Nephron (organoid): ENCODE measurements around the gene ADO.
A peak's percentile ranks its signal among the peaks of the same experiment; 100 is the strongest.

ENCODE experiments used
- H3K27ac Mint-ChIP-seq, 3 experiments: 2 replicates each; pipeline ENCODE4 v1.8.0; 2020; ENCODE audit warnings: mixed read lengths in 3 of 3, mild to moderate bottlenecking in 2 of 3, moderate library complexity in 1 of 3
- H3K27me3 Mint-ChIP-seq: 2 replicates; pipeline ENCODE4 v1.8.0; 2021; ENCODE audit warnings: low read depth, mild to moderate bottlenecking, moderate library complexity, mixed read lengths
- H3K36me3 Mint-ChIP-seq: 2 replicates; pipeline ENCODE4 v1.8.0; 2020; ENCODE audit warnings: low read depth, mixed read lengths
- H3K4me1 Mint-ChIP-seq: 2 replicates; pipeline ENCODE4 v1.8.0; 2020; ENCODE audit warnings: mixed read lengths
- H3K4me3 Mint-ChIP-seq, 3 experiments: 2 replicates each; pipeline ENCODE4 v1.8.0; 2020; ENCODE audit warnings: mild to moderate bottlenecking in 3 of 3, mixed read lengths in 3 of 3, moderate library complexity in 2 of 3
- H3K9me3 Mint-ChIP-seq: 2 replicates; pipeline ENCODE4 v1.8.0; 2020; ENCODE audit warnings: mixed read lengths
- CTCF ChIP-seq, 3 experiments: fragments of 200-600 bp; sonication (generic); IDR thresholded peaks; one replicate each; pipeline ENCODE4 v1.5.0; 2021; ENCODE audit warnings: antibody characterized with exemption in 3 of 3; ENCODE audit not compliant: unreplicated experiment in 3 of 3

Gene ADO

GRCh38 chr10:62804356-62805230 lies at the start of gene ADO:
TSS of gene ADO (plus strand) at chr10:62804720. CDS start at chr10:62805060, 340 bp downstream.
- Mint-ChIP-seq H3K4me3 (peak within 1 kb of the TSS; percentile 91 to 96 (median 94)), H3K36me3 (peaks cover 14% of the 10 kb centered on the region), H3K27ac (peak within 1 kb of the TSS; percentile 98 to 100 (median 99)), H3K27me3 (peaks cover 3% of the 10 kb centered on the region), H3K4me1 (peaks cover 54% of the 10 kb centered on the region), H3K9me3 (no peaks in the 10 kb centered on the region)
- TF ChIP-seq CTCF (IDR thresholded peaks at IDR 0.05; ENCODE audit: unreplicated experiment in 3 of 3) = no peak

GRCh38 chr10:62754963-62755362 lies 49.6 kb upstream of the ADO start:
- TF ChIP-seq CTCF (IDR thresholded peaks at IDR 0.05; ENCODE audit: unreplicated experiment in 3 of 3) = no peak
- no peaks in the 10 kb centered on the region for H3K9me3 Mint-ChIP-seq
- no peaks in the 10 kb centered on the region for H3K36me3 Mint-ChIP-seq
- no peaks in the 10 kb centered on the region for H3K27me3 Mint-ChIP-seq
- H3K27ac Mint-ChIP-seq = no peak overlapping the region
- no peak overlapping the region for H3K4me3 Mint-ChIP-seq
- peaks cover 7% of the 10 kb centered on the region for H3K4me1 Mint-ChIP-seq

- TF ChIP-seq CTCF (IDR thresholded peaks at IDR 0.05; ENCODE audit: unreplicated experiment in 3 of 3) = no peak
- Mint-ChIP-seq H3K4me3 (no peak overlapping the region), H3K36me3 (no peaks in the 10 kb centered on the region), H3K27me3 (no peaks in the 10 kb centered on the region), H3K9me3 (no peaks in the 10 kb centered on the region), H3K4me1 (peaks cover 9% of the 10 kb centered on the region), H3K27ac (no peak overlapping the region)
Observed at GRCh38 chr10:62755662-62756653, 48.6 kb upstream of the ADO start.

GRCh38 chr10:62759599-62760175 lies 44.8 kb upstream of the ADO start:
- Mint-ChIP-seq H3K4me3 (no peak overlapping the region), H3K36me3 (no peaks in the 10 kb centered on the region), H3K27me3 (no peaks in the 10 kb centered on the region), H3K9me3 (no peaks in the 10 kb centered on the region), H3K4me1 (peaks cover 17% of the 10 kb centered on the region), H3K27ac (peak overlapping the region; percentile 50 to 88 (median 76))
- TF ChIP-seq CTCF (IDR thresholded peaks at IDR 0.05; ENCODE audit: unreplicated experiment in 3 of 3) = no peak

GRCh38 chr10:62760401-62760800 lies 44.1 kb upstream of the ADO start:
- no peaks in the 10 kb centered on the region for H3K9me3 Mint-ChIP-seq
- peak overlapping the region; percentile 46 to 76 (median 50) for H3K27ac Mint-ChIP-seq
- no peak overlapping the region for H3K4me3 Mint-ChIP-seq
- H3K36me3 Mint-ChIP-seq = no peaks in the 10 kb centered on the region
- H3K4me1 Mint-ChIP-seq = peaks cover 17% of the 10 kb centered on the region
- no peak for TF ChIP-seq CTCF (IDR thresholded peaks at IDR 0.05; ENCODE audit: unreplicated experiment in 3 of 3)
- H3K27me3 Mint-ChIP-seq = no peaks in the 10 kb centered on the region
